Right forelimb (tissue), 1 donor: Measurements from ENCODE around the gene TMEM158.

Experiments
- DNase-seq: peaks from one replicate; pipeline ENCODE4 v3.0.0-alpha.2; 2018

Gene TMEM158

DNA sequence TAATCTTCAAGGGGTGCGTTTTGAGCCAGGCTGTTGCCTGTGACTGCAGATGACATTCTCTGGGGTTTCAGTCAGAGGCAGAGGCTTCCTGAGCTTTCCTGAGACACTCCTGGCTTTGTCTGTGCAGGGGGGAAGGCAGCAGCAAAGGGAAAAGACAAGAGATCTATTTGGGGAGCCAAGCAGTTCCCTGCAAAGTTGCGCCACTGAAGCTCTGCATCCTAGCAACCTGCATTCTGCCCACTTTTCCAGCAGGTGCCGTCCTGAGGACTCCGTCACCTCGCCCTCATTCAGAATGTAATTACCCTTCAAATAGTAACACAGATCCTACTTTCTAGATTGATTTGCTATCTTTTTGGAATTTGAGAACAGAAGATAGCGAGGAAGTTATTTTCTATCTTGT lies 1.9 kb upstream of the TMEM158 start:
- DNase-seq = no peak

DNA sequence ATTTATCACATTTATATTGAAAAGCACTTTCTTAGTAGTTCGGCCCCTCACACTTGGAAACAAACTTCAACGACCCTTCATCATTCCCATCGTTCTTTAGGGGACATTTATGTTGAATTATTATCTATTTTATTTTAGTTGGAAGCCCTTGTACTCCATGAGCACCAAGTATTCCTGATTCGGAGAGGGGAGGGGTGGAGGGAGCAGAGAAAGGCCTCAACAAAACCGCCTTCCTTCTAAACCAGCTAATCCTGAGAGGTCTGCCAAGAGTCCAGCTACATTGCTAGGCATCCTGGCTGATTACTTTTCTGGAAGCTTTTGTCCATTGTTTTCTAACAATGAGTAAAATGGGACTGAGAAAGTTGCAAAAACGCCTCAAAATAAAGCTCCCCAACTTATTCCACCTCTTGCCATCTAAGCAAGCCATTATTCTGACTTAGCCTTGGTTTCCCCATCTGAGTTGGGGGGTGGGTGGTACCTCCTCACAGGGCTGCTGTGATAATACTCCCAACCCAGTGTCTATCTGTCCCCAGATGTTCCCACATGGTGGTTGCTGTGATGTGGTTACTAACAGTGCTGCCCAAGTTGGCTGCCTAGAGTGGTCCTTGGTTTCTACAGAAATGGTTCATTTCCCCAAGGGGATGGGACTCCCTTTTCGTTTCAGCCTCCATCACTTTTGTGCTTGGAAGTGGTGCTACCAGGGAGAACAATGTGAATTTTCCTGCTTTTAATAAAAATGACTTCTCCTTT lies 1.2 kb upstream of the TMEM158 start:
- DNase-seq = no peak

DNA sequence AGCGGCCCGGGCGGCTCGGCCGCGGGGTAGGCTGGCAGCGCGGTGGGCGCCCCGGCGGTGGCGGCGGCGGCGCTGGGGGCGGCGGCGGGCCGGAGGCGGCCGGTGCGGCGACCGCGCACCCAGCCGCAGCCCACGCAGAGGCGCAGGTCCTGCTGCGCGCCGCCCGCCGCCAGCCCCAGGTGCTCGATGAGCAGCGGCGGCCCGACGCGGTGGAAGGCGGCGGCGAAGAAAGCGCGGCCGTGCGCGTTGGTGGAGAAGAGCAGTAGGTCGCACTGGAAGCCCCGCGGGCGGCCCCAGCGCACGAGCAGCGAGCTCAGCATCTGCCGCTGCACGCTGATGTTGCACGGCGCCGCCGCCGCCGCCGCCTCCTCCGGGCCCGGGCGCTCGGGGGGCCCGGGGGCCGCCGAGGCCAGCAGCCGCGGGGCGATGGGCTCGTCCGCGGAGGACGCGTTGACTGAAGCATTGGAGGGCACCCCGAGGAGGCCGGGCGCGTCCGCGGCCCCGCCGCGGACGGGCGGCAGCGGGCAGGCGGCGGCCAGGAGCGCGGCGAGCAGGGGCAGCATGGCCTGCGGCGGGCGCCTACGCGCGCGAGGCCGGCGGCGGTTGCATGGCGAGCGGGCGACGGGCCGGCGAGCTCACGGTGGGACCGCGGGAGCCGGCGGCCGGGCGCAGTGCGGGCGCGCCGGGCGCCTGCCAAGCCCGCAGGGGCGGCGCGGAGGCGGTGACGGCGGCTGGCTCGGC lies 452 bp downstream of the TMEM158 start:
- DNase-seq = peak; percentile 58

DNA sequence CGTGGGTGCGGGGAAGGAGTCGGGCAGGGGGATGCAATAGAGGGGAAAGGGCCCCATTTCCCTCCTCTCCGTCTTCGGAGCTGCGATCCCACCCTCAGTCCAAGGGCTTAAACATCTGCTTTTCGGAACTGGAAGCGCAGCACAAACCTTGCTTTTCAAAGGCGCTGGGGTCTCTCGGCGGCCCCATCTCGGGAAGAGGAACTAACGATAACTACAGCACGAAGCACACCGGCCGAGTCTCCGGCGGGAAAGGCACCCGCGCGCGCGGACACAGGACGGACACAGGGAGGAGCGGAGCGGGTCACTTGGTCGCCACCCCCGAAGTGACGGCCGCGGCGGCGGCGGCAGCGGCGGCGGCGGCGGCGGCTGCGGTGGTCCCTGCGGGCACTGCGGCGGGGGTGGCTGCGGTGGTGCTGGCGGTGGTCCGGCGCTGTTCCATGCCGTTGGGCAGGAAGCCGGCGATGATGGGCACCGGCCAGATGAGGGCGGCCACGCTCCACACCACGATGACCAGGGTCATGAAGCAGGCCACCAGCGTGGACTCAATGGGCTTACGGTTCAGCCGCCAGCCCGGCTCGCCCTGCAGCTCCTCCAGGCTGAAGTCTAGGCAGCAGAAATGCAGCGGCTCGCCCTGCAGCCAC lies 1.1 kb downstream of the TMEM158 start:
- DNase-seq = peak; percentile 84

DNA sequence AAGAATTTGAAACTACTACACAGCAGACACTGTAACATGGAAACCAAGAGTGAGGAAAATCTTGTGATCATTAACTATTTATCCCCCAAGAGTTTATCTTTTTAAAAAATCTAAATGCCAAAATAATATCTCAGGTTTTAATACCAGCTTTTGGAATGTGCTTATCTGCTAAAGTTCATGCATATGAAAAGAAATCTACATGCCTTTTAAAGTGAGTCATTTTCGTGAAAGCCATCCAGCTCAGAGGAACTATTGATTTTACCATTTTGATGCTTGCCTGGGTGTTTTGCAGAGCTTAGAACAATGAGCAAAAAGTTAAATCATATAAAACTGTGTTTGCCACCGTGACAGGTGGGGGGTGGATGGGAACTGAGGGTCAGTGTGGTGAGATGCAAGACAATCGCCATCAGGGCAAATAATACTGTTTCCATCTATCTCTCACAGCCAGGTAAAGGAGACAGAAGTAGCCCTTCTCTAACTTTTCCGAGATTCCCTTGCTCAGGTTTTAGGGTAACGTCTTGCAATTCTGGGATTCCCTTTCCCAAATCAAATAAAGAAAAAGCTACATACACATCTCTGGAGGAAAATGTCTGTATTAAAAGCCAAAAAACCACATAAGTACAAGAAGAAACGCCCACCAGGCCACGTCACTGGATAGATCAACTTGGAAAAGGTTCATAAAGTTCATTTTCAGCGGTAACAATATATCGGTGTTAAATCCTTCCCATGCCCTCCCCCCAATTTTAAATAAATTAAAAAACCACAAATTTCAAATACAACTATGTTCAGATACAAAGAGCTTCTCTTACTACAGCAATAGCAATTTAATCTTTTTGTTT lies 2.0 kb downstream of the TMEM158 start:
- DNase-seq = no peak

DNA sequence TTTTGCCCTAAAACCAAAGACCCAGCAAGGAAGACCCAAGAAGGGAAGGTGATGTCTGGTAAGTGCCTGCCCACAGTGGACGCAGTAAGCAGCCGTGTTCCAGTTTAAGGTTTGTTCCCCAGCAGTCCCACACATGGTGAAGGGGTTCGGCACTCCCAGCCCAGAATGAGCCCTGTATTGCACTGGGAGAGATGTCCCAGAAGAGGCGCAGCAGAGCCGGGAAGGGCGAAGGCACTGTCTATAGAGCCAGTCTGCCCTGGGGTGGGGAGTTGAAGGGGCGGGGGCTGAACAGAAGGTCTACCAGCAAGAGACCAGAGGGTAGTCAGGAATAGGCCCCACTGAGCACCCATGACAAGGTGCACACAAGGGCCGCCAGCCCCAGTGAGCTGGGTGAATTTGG lies 6.4 kb downstream of the TMEM158 start:
- no peak for DNase-seq

DNA sequence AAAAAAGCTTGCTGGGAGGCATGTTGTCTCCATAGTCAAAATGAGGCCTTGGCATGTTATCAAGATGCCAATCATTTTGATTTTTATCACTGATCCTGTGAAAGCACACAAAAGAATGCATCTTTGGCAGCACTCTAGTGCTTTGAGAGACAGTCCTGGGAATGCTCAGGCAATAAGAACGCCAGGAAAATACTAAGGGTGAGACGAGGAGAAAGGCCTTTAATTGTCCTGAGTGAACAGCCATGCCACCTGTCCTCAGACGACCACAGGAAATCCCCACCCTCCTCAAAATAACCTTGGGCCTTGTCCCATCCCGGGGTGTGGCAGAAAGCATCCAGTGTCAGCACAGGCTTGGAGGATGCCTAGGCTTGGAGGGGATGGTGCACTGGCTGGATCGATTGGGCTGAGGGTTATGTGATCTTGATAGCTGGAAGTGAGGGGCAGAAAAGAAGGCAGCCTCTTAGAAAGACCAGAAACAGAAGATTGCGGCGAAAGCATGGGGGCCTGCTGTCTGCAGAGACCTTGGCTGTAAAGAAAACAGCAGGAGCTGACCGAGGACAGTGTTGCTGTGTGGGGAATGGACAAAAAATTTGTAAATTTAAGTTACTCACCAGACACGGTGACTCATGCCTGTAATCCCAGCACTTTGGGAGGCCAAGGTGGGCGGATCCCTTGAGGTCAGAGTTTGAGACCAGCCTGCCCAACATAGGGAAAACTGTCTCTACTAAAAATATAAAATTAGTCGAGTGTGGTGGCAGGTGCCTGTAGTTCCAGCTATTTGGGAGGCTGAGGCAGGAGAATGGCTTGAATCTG lies 7.3 kb downstream of the TMEM158 start:
- DNase-seq = no peak

DNA sequence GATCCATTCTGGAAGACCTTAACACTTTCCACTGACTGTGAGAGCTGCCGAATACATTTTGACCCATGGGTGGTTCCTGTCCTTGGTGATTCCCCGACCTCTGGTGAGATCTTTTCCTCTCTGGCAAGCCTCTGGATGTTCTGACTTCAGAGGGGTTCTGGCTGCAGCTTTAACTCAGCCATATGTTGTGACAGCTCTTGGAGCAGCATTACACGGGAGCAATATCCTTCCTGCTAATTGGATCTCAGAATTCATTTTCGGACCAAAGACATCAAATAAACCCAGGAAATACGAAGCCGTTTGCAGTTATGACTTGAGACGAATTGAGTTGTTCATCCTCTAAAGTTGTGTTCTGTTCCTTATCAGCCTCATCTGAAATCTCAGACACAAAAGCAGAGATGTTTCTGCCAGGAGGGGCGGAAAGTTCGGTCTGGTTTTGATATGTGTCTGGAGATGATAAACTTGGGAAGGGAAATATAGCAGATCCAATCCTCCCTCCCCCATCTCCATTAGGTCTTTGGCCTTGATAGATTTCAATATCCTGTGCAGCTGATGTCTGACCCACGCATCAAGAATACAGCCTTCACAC lies 10.0 kb downstream of the TMEM158 start:
- no peak for DNase-seq

DNA sequence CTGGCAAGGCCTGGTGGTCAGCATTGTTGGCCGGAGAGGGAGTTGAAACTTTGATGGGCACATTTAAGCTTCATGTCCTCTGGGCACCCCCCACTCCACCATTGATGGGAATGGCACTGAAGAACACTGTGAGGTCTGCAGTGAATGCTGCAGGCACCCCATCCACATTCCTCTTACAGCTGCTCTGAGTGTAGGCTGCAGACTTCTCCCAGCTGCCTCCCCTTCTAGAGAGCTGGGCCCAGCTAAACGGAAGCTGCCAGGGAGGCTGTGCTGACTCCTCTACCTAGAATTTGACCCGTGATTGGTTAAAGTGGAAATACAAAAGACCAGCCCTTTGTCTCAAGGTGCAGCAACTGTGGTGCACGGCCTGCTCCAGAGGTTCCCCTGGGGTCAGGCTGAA lies 10.6 kb downstream of the TMEM158 start:
- DNase-seq = no peak

DNA sequence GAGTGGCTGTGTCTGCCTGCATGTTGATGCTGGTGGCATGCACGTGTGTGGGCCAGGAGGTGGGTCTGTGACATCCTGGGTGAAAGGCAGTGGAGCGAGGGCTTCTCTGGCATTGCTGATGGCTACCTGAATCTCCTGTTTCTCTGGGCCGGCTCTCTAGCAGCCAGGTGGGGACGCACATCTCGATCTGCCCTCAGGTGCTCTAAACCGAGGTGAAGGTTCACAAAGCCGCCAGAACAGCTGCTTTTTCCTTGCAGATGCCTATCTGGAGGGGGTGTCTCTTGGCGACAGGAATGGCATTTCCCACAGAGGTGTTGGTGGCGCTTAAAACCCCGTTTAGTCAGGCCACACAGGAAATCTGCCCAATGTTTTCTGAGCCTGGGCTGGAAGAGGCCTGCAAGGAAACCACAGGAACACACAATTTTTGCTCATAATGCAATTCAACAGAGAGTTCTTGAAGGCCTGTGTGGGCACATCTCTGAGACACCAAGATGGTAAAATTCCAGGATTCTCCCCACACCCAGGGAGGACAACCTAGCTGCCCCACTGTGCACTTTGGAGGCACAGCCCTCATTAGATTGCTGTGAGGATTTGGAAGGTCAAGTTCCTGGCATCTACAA lies 11.9 kb downstream of the TMEM158 start:
- no peak for DNase-seq

DNA sequence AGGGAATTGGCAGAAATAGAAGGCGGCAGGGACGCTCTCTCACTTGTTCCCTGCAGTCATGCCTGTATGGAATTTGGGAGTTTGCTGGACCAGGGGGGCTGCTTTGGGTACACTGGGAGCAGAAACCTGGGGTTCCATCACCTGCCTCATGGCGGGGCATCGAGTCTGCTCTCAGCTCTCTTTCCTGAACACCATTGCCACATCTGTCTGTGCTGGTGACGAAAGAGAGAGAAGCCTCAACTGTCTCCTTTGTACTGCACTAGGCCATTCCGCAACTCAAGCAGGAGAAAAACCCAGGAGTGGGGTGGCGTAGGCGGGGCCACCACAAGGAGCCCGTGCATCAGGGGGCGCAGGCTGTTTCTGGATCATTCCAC lies 14.0 kb downstream of the TMEM158 start:
- DNase-seq = no peak

DNA sequence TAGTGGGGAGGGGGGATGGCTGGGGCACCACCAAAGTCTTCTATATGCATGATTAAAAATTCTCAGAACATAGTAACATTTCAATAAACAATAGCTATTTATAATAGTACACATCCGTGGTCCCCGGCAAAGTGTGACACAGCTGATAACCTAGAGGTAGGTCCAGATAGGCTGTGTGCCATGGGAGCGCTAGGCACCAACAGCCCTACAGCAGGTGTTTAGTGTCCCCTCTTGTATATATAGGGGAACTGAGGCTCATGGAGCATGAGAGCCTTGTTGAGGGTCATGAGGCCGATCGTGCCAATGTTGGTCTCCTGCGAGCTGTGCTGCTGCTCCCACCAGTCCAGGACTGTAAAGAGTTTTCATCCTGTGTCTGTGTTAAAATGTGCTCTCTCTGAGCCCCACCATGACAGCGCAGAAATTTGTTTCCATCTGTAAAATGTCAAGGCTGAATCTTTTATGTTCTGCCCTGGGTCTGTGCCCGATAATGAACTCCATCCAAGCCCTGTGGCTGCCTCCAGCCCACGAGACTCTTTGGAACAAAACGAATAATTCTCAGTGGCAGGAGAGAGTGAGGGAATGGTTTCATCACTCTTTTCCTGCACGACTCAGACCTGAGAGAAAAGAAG lies 14.5 kb downstream of the TMEM158 start:
- no peak for DNase-seq

DNA sequence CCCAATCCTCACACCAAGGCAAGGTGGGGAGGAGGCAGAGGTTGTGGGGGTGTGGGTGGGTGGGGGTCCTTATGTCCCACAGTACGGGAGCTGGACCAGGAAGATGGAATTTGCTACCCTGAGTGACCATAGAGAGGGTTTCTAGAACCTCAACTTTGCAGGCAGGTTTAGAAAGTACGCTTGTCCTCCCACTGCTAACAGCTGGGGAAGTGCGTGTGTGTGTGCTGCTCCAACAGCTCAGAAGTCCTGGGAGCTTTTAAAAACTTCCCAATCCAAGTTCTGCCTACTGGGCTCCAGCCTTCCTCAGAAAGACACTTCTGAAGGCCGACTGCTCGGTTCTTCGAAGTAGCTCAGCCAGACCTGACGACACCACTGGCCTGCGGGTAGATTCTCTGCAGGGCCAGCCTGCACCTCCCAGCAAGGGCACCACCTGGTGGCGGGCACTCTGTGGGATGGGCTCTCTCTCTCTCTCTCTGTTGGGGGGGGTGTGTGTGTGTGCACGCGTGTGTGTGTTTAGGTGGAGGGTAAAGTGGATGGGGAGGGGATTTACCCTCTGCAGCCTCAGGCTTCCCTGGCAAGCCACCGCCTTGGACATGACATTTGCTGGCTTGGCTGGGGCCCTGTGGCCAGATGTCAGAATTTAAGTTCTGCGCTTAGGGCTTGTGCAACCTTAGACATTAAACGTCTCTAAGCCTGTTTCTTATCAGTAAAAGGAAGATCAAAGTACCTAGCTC lies 15.6 kb downstream of the TMEM158 start:
- DNase-seq = peak; percentile 76

DNA sequence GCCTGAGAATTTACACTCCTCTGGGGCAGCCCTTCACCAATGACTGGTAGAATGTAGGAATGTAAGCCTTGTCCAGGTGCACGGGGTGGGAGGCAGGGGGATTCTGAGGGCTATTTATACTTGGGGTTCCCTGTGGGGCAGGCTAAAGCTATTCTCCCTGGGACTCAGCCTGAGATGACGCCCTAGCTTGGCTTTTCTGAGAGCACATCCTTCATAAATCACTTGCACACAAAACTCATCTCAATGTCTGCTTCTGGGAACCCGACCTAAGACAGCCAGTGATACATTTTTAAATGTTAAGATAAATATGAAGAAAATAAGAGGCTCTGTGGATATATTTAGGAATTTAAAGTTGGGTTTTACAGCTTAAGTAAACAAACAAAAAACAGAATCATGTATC lies 16.6 kb downstream of the TMEM158 start:
- no peak for DNase-seq

DNA sequence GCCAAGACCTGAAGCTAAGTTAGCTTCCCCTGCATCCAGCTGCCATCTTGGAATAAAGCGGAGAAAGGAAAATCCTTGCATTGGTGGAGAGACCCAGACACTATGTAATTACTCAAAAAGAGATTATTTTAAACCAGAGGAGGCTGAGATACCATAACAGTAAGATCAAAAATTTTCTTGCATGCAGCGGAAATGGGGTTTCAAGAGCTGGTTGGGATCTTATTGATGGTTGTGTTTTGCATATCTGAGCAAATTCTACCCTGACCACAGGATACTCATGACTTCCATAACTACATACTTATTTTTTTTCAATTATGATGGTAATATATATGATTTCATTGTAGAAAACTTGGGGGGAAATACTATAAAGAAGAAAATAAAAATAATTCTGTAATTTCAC lies 17.5 kb downstream of the TMEM158 start:
- no peak for DNase-seq

DNA sequence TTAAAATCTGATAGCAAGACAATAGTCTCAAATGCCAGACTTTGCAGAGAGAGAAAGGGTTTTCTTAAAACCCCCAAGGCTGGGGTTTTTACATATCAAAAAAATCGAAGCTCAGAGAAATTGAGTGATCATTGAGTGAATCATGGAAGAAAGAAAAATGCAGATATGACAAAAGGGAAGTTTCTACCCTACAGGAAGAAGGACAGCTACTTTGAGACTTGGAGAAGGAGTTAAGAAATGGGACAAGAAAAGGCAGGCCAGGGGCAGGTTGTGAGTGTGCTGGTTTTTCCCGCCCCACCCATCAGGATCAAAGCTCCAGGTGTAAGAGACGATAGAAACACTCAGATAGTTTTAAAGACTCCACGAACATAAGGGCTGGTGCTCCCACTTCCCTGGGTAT lies 18.6 kb downstream of the TMEM158 start:
- DNase-seq = no peak

DNA sequence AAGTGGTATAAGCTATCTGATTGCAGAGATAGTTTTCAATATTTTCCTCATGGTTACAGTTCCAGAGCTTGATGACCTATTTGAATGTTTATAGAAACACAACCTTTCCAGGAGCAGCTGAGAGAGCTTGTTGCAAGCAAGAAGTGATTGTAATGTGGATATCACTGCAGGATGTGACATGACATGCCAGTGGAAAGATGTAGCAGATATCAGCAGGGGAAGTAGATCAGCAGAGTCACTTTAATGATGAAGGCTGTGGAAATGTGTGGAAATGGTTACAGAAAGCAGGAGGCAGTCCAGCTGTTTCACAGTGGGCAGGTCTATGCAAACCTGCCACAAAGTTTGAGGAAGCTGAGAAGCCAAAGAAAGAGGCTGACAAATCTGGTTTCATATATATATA lies 21.0 kb downstream of the TMEM158 start:
- DNase-seq = no peak

DNA sequence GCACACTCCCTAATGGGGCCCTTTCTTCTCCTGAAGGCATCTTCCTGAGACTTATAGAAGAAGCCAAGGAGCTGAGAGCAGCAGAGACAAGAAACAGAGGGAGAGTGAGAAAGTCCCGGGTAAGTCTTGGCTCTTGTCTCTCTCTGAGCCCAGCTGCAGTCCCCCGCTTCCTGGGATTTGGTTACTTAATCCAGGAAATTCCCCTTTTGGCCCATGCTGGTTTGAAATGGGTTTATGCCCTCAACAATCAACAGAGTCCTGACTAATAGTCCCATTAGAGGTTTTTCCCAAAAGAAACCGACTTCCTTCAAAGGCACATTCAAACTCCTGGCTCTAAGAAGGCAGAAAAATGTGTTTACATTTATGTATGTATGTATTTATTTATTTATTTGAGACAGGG lies 22.0 kb downstream of the TMEM158 start:
- no peak for DNase-seq

DNA sequence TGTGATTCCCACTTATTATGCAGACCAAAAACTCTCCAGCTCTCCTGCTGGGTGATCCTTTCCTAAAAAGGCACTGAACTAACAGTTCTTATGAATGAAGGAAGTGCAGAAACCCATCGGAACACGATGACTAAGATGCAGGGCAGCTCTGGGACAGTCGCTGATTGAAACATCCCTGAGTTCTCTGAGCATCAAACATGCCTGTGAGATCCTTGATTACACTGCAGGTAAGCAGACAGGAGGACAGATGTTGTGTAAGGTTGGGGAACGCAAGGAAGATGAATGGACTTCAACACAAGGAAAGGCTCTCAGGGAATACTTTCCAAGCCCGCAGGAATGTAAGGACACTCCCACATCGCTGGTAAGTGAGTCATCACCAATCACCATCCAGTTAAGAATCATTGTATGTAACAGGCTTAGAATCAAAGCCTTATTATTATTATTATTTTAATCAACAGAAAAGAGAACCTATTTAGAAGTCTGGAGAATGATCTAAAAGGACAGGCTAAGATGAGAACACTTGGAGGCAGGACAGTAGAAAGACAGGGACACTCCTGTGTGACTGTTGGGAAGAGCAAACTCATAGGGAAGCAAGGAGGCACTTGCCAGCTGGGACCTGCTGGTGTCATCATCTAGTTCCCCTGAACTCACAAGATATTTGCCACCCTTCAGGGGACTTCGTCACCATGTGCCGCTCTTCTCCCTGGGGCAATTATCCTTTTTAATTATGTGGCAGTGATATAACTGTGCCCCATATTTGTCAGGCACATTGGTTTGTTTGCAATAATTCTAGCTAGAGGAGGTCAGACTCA lies 26.0 kb downstream of the TMEM158 start:
- DNase-seq = no peak
